PFSK-1 (cell line): Measurements from ENCODE around the gene RFX2.

Source experiments
- FOXP2 ChIP-seq: optimal IDR thresholded peaks from 2 replicates; pipeline ENCODE3; 2011; ENCODE audit warnings: borderline replicate concordance, control low read depth, inconsistent platforms; ENCODE audit not compliant: insufficient read depth; ENCODE audit errors: extremely low read length, extremely low read depth
- TF ChIP-seq, protein P1 (sequence below), 2 experiments: IDR thresholded peaks; 2 replicates each; pipeline versions ENCODE4 v1.6.1 to v1.8.0; 2011 to 2012; ENCODE audit warnings: low read depth in 2 of 2, low read length in 2 of 2, control low read depth in 1 of 2, inconsistent platforms in 1 of 2, mild to moderate bottlenecking in 1 of 2, moderate library complexity in 1 of 2; ENCODE audit not compliant: insufficient read depth in 1 of 2

GRCh38 chr19:6099033-6099432 is 11.3 kb downstream of the RFX2 start:
- TF ChIP-seq FOXP2, result no peak
- TF ChIP-seq, protein P1, sequence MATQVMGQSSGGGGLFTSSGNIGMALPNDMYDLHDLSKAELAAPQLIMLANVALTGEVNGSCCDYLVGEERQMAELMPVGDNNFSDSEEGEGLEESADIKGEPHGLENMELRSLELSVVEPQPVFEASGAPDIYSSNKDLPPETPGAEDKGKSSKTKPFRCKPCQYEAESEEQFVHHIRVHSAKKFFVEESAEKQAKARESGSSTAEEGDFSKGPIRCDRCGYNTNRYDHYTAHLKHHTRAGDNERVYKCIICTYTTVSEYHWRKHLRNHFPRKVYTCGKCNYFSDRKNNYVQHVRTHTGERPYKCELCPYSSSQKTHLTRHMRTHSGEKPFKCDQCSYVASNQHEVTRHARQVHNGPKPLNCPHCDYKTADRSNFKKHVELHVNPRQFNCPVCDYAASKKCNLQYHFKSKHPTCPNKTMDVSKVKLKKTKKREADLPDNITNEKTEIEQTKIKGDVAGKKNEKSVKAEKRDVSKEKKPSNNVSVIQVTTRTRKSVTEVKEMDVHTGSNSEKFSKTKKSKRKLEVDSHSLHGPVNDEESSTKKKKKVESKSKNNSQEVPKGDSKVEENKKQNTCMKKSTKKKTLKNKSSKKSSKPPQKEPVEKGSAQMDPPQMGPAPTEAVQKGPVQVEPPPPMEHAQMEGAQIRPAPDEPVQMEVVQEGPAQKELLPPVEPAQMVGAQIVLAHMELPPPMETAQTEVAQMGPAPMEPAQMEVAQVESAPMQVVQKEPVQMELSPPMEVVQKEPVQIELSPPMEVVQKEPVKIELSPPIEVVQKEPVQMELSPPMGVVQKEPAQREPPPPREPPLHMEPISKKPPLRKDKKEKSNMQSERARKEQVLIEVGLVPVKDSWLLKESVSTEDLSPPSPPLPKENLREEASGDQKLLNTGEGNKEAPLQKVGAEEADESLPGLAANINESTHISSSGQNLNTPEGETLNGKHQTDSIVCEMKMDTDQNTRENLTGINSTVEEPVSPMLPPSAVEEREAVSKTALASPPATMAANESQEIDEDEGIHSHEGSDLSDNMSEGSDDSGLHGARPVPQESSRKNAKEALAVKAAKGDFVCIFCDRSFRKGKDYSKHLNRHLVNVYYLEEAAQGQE (IDR thresholded peaks at IDR 0.05; ENCODE audit: insufficient read depth in 1 of 2, low read depth in 2 of 2, low read length in 2 of 2), result no peak
